WTC11 (cell line): ENCODE measurements around the gene CTDP1. TPM values are rescaled to one million over a fixed set of nuclear protein-coding genes. Genes with fewer than 3 reads are reported as not detected.
"Not testable (repeated sequence)": the region's sequence is repeated elsewhere in the genome, so short reads cannot be mapped to it uniquely, and the experiment has no call there.

Source experiments
- ATAC-seq: fragments of 200-7000 bp; cut with Tn5 transposase; 2 replicates; pipeline ENCODE4 v1.10.0; 2021; ENCODE audit warnings: mild to moderate bottlenecking, moderate library complexity
- CTCF ChIA-PET: fragments of 300-600 bp; sonication (Branson Sonifier 250); formaldehyde crosslinking; loops from one replicate; lab custom pipeline; 2021; ENCODE audit warnings: antibody characterized with exemption; lab: Charles Lee
- POLR2A ChIA-PET: fragments of 350-600 bp; sonication (Branson Sonifier 250); formaldehyde crosslinking; loops from one replicate; lab custom pipeline; 2021; ENCODE audit warnings: antibody characterized with exemption; lab: Charles Lee
- DNase-seq: peaks from one replicate; pipeline ENCODE4 v3.0.0; 2021; ENCODE audit warnings: low spot score
- H3K27ac Mint-ChIP-seq: 2 replicates; pipeline ENCODE4 v1.8.0; 2021; ENCODE audit warnings: mixed read lengths
- H3K27me3 Mint-ChIP-seq: 2 replicates; pipeline ENCODE4 v1.8.0; 2021; ENCODE audit warnings: low read depth, mild to moderate bottlenecking, moderate library complexity, mixed read lengths
- H3K36me3 Mint-ChIP-seq: 2 replicates; pipeline ENCODE4 v1.8.0; 2021; ENCODE audit warnings: mixed read lengths
- H3K4me1 Mint-ChIP-seq: 2 replicates; pipeline ENCODE4 v1.8.0; 2022; ENCODE audit warnings: mixed read lengths
- H3K4me3 Mint-ChIP-seq: 2 replicates; pipeline ENCODE4 v1.8.0; 2021; ENCODE audit warnings: mild to moderate bottlenecking, moderate library complexity, mixed read lengths
- H3K9me3 Mint-ChIP-seq: 2 replicates; pipeline ENCODE4 v1.8.0; 2021; ENCODE audit warnings: mixed read lengths
- CREB1 ChIP-seq: sonication (generic); formaldehyde crosslinking; IDR thresholded peaks from 2 replicates; pipeline ENCODE4 v1.8.0; 2023; ENCODE audit warnings: mild to moderate bottlenecking, missing genetic modification reagents
- FOXJ3 ChIP-seq: sonication (generic); formaldehyde crosslinking; IDR thresholded peaks from 2 replicates; pipeline ENCODE4 v1.9.0; 2021; ENCODE audit warnings: missing genetic modification reagents, mild to moderate bottlenecking, borderline replicate concordance
- GABPB1 ChIP-seq: sonication (generic); formaldehyde crosslinking; IDR thresholded peaks from 2 replicates; pipeline ENCODE4 v1.8.1; 2023; ENCODE audit warnings: mild to moderate bottlenecking, missing genetic modification reagents
- HMGA2 ChIP-seq: fragments of 250-450 bp; sonication (Bioruptor Pico); IDR thresholded peaks from 2 replicates; pipeline ENCODE4 v1.4.0; 2021; ENCODE audit warnings: mild to moderate bottlenecking, moderate library complexity
- NR1H2 ChIP-seq: sonication (generic); formaldehyde crosslinking; IDR thresholded peaks from 2 replicates; pipeline ENCODE4 v1.9.0; 2021; ENCODE audit warnings: mild to moderate bottlenecking, moderate library complexity, missing genetic modification reagents
- NR2C2 ChIP-seq: sonication (generic); formaldehyde crosslinking; IDR thresholded peaks from 2 replicates; pipeline ENCODE4 v1.8.0; 2022; ENCODE audit warnings: mild to moderate bottlenecking, missing genetic modification reagents
- NR3C1 ChIP-seq: sonication (generic); formaldehyde crosslinking; conservative IDR thresholded peaks from 2 replicates; pipeline ENCODE4 v1.8.1; 2023; ENCODE audit warnings: low read depth, mild to moderate bottlenecking, missing genetic modification reagents
- PRRX2 ChIP-seq: fragments of 250-450 bp; sonication (Bioruptor Pico); IDR thresholded peaks from 2 replicates; pipeline ENCODE4 v1.8.0; 2021; ENCODE audit warnings: mild to moderate bottlenecking
- RORB ChIP-seq: fragments of 250-450 bp; sonication (Bioruptor Pico); IDR thresholded peaks from 2 replicates; pipeline ENCODE4 v1.9.0; 2021; ENCODE audit warnings: mild to moderate bottlenecking
- TP53 ChIP-seq: sonication (generic); formaldehyde crosslinking; IDR thresholded peaks from 2 replicates; pipeline ENCODE4 v1.8.1; 2023; ENCODE audit warnings: mild to moderate bottlenecking, missing genetic modification reagents
- ZBTB21 ChIP-seq: sonication (generic); formaldehyde crosslinking; IDR thresholded peaks from 2 replicates; pipeline ENCODE4 v1.8.1; 2023; ENCODE audit warnings: mild to moderate bottlenecking, missing genetic modification reagents, borderline replicate concordance
- ZNF219 ChIP-seq: sonication (generic); formaldehyde crosslinking; IDR thresholded peaks from 2 replicates; pipeline ENCODE4 v1.8.0; 2023; ENCODE audit warnings: missing genetic modification reagents, mild to moderate bottlenecking, borderline replicate concordance
- ZNF232 ChIP-seq: sonication (generic); formaldehyde crosslinking; IDR thresholded peaks from 2 replicates; pipeline ENCODE4 v1.8.0; 2022; ENCODE audit warnings: mild to moderate bottlenecking, missing genetic modification reagents
- ZNF263 ChIP-seq: sonication (generic); formaldehyde crosslinking; IDR thresholded peaks from 2 replicates; pipeline ENCODE4 v1.8.1; 2022; ENCODE audit warnings: low read depth, mild to moderate bottlenecking, moderate library complexity, missing genetic modification reagents
- ZNF317 ChIP-seq: sonication (generic); formaldehyde crosslinking; IDR thresholded peaks from 2 replicates; pipeline ENCODE4 v1.8.1; 2023; ENCODE audit warnings: low read depth, mild to moderate bottlenecking, moderate library complexity, missing genetic modification reagents, borderline replicate concordance
- total RNA-seq: library from RNA; stranded (reverse); gene quantifications from 3 replicates; pipeline ENCODE4 v1.2.3, GENCODE V29; 2021
- TF ChIP-seq, protein P1 (sequence below): sonication (generic); formaldehyde crosslinking; IDR thresholded peaks from 2 replicates; pipeline ENCODE4 v1.8.1; 2023; ENCODE audit warnings: mild to moderate bottlenecking, missing genetic modification reagents
- TF ChIP-seq, protein P2 (sequence below): sonication (generic); formaldehyde crosslinking; IDR thresholded peaks from 2 replicates; pipeline ENCODE4 v1.8.1; 2022; ENCODE audit warnings: low read depth, missing genetic modification reagents, borderline replicate concordance
- TF ChIP-seq, protein P3 (sequence below): sonication (generic); formaldehyde crosslinking; IDR thresholded peaks from 2 replicates; pipeline ENCODE4 v1.8.1; 2022; ENCODE audit warnings: low read depth, mild to moderate bottlenecking, moderate library complexity, missing genetic modification reagents, borderline replicate concordance
- TF ChIP-seq, protein P4 (sequence below): sonication (generic); formaldehyde crosslinking; IDR thresholded peaks from 2 replicates; pipeline ENCODE4 v1.8.0; 2022; ENCODE audit warnings: mild to moderate bottlenecking, missing genetic modification reagents
- TF ChIP-seq, protein P5 (sequence below): sonication (generic); formaldehyde crosslinking; IDR thresholded peaks from 2 replicates; pipeline ENCODE4 v1.8.0; 2022; ENCODE audit warnings: mild to moderate bottlenecking, missing genetic modification reagents

The CTDP1 gene
- total RNA-seq, 1 experiment from 2014 or later = 39.7 TPM

DNA sequence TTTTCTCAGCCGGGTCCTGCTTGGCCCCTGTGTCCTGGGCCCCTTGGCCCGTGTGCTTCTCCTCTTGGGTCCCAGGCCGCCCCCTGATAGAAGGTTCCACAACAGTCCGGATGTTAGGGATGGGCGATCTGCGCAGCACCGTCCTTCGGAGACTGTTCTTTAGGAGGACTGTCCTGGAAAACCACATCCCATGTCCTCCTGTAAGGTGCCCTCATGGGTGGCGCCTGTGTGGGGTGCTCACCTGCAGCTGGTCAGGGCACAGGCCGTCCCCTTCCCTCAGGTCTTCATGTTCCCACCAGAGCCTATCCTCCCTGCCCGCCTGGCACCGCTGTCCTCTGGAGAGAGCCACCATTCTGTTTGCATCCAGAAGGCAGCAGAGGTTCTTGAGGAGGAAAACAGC lies 50.0 kb downstream of the CTDP1 start:
- ATAC-seq = no peak
- Mint-ChIP-seq H3K4me3 (no peak overlapping the region), H3K4me1 (no peaks in the 10 kb centered on the region), H3K9me3 (peaks cover 9% of the 10 kb centered on the region), H3K27me3 (no peaks in the 10 kb centered on the region), H3K27ac (no peak overlapping the region), H3K36me3 (peaks cover 53% of the 10 kb centered on the region)
- TF ChIP-seq NR2C2 (no peak), GABPB1 (CRISPR knock-in tag) (no peak), PRRX2 (CRISPR knock-in tag) (no peak), ZNF232 (CRISPR knock-in tag) (no peak), ZNF219 (CRISPR knock-in tag) (no peak), NR3C1 (CRISPR knock-in tag) (no peak), HMGA2 (CRISPR knock-in tag) (no peak), RORB (CRISPR knock-in tag) (no peak), TP53 (no peak), ZBTB21 (CRISPR knock-in tag) (no peak), FOXJ3 (CRISPR knock-in tag) (no peak)
- TF ChIP-seq, protein P1, sequence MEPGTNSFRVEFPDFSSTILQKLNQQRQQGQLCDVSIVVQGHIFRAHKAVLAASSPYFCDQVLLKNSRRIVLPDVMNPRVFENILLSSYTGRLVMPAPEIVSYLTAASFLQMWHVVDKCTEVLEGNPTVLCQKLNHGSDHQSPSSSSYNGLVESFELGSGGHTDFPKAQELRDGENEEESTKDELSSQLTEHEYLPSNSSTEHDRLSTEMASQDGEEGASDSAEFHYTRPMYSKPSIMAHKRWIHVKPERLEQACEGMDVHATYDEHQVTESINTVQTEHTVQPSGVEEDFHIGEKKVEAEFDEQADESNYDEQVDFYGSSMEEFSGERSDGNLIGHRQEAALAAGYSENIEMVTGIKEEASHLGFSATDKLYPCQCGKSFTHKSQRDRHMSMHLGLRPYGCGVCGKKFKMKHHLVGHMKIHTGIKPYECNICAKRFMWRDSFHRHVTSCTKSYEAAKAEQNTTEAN (CRISPR knock-in tag) = no peak
- TF ChIP-seq, protein P2, sequence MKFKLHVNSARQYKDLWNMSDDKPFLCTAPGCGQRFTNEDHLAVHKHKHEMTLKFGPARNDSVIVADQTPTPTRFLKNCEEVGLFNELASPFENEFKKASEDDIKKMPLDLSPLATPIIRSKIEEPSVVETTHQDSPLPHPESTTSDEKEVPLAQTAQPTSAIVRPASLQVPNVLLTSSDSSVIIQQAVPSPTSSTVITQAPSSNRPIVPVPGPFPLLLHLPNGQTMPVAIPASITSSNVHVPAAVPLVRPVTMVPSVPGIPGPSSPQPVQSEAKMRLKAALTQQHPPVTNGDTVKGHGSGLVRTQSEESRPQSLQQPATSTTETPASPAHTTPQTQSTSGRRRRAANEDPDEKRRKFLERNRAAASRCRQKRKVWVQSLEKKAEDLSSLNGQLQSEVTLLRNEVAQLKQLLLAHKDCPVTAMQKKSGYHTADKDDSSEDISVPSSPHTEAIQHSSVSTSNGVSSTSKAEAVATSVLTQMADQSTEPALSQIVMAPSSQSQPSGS (CRISPR knock-in tag) = no peak
- TF ChIP-seq, protein P3, sequence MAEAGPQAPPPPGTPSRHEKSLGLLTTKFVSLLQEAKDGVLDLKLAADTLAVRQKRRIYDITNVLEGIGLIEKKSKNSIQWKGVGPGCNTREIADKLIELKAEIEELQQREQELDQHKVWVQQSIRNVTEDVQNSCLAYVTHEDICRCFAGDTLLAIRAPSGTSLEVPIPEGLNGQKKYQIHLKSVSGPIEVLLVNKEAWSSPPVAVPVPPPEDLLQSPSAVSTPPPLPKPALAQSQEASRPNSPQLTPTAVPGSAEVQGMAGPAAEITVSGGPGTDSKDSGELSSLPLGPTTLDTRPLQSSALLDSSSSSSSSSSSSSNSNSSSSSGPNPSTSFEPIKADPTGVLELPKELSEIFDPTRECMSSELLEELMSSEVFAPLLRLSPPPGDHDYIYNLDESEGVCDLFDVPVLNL (CRISPR knock-in tag) = no peak
- ChIA-PET CTCF (no interaction called here), POLR2A (no interaction called here)
- DNase-seq = no peak

DNA sequence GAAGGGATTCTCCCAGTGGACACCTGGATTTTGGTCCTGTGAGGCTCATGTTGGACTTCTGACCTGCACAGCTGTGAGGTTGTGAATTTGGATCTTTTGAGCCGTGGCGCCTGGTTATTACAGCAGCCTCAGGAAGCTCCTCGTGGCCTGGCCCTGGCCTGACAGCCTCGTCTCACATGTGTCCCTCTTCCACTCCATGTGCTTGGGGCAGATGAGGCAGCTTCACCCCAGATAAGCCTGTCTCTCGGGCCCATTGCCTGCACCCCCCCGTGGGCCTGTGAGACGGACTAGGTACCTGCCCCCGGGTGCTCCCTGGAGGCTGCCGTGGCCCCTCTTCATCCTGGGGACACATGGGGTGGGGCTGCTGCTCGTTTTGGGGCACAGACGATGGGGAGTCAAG lies 51.2 kb downstream of the CTDP1 start:
- ATAC-seq = no peak
- DNase-seq = no peak
- peak; percentile 3; the same call in 1 of the 2 replicates for TF ChIP-seq ZNF263
- no peak for TF ChIP-seq CREB1 (CRISPR knock-in tag)
- TF ChIP-seq, protein P4, sequence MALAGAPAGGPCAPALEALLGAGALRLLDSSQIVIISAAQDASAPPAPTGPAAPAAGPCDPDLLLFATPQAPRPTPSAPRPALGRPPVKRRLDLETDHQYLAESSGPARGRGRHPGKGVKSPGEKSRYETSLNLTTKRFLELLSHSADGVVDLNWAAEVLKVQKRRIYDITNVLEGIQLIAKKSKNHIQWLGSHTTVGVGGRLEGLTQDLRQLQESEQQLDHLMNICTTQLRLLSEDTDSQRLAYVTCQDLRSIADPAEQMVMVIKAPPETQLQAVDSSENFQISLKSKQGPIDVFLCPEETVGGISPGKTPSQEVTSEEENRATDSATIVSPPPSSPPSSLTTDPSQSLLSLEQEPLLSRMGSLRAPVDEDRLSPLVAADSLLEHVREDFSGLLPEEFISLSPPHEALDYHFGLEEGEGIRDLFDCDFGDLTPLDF (CRISPR knock-in tag) = no peak
- TF ChIP-seq, protein P5, sequence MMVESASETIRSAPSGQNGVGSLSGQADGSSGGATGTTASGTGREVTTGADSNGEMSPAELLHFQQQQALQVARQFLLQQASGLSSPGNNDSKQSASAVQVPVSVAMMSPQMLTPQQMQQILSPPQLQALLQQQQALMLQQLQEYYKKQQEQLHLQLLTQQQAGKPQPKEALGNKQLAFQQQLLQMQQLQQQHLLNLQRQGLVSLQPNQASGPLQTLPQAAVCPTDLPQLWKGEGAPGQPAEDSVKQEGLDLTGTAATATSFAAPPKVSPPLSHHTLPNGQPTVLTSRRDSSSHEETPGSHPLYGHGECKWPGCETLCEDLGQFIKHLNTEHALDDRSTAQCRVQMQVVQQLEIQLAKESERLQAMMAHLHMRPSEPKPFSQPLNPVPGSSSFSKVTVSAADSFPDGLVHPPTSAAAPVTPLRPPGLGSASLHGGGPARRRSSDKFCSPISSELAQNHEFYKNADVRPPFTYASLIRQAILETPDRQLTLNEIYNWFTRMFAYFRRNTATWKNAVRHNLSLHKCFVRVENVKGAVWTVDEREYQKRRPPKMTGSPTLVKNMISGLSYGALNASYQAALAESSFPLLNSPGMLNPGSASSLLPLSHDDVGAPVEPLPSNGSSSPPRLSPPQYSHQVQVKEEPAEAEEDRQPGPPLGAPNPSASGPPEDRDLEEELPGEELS (CRISPR knock-in tag) = no peak
- no peak for TF ChIP-seq NR1H2 (CRISPR knock-in tag)
- no peak for TF ChIP-seq ZNF317 (CRISPR knock-in tag)
- POLR2A ChIA-PET = no interaction called here
- H3K27me3 Mint-ChIP-seq = no peaks in the 10 kb centered on the region
- no peak overlapping the region for H3K27ac Mint-ChIP-seq
- no peaks in the 10 kb centered on the region for H3K4me1 Mint-ChIP-seq
- H3K36me3 Mint-ChIP-seq = peaks cover 60% of the 10 kb centered on the region
- CTCF ChIA-PET = no interaction called here
- H3K4me3 Mint-ChIP-seq = no peak overlapping the region
- peaks cover 9% of the 10 kb centered on the region for H3K9me3 Mint-ChIP-seq

DNA sequence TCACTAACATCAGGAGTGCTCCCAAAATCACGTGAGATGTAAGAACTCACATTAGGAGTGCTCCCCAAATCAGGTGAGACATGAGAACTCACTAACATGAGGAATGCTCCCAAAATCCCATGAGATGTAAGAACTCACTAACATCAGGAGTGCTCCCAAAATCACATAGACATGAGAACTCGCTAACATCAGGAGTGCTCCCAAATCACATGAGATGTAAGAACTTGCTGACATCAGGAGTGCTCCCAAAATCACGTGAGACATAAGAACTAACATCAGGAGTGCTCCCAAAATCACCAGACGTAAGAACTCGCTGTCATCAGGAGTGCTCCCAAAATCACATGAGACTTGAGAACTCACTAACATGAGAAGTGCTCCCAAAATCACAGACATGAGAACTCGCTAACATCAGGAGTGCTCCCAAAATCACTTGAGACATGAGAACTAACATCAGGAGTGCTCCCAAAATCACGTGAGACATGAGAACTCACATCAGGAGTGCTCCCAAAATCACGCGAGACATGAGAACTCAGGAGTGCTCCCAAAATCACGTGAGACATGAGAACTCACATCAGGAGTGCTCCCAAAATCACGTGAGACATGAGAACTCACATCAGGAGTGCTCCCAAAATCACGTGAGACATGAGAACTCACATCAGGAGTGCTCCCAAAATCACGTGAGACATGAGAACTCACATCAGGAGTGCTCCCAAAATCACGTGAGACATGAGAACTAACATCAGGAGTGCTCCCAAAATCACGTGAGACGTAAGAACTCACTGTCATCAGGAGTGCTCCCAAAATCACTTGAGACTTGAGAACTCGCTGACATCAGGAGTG lies 52.5 kb downstream of the CTDP1 start:
- CTCF ChIA-PET, H3K9me3 Mint-ChIP-seq: not testable (repeated sequence)
- peaks cover 65% of the 10 kb centered on the region for H3K36me3 Mint-ChIP-seq

More for the DNA sequence above, 52.5 kb downstream of the CTDP1 start:
- ATAC-seq, H3K4me1 Mint-ChIP-seq, H3K27me3 Mint-ChIP-seq, POLR2A ChIA-PET, H3K4me3 Mint-ChIP-seq, DNase-seq, H3K27ac Mint-ChIP-seq: not testable (repeated sequence)
